Fibroblast of mammary gland (primary cell): ENCODE data around the gene EPRS1.

Experiments
- DNase-seq: peaks from one replicate; pipeline ENCODE4 v3.0.0-alpha.2; 2010; ENCODE audit warnings: low read depth
- H3K4me3 ChIP-seq: 2 replicates; pipeline ENCODE4 v1.5.1; 2011; ENCODE audit warnings: low read depth, mild to moderate bottlenecking, low read length, moderate library complexity; ENCODE audit not compliant: control insufficient read depth
- TF ChIP-seq, protein P1 (sequence below): conservative IDR thresholded peaks from 2 replicates; pipeline ENCODE4 v1.5.1; 2011; ENCODE audit warnings: low read depth, low read length, inconsistent platforms; ENCODE audit not compliant: control insufficient read depth, insufficient read depth

Gene EPRS1

DNA sequence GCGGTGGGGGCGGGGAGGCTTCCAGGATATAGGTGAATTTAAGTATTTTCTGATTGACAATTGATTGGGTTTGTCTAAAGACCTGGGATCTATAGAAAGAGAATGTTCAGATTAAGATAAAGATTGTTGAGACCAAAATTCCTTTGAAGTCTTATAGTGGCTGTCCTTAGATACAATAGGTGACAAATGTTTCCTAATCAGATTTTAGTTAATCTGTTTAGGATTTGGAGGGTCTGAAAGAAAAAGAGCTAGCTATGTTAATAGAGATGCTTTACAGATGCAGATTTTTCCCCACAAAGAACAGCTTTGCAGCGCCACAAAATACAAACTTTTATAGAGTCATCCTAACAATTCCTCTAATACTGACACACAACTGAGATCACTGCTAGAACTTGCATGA lies 14.6 kb upstream of the EPRS1 start:
- DNase-seq = no peak
- no peak overlapping the region for H3K4me3 ChIP-seq
- TF ChIP-seq, protein P1, sequence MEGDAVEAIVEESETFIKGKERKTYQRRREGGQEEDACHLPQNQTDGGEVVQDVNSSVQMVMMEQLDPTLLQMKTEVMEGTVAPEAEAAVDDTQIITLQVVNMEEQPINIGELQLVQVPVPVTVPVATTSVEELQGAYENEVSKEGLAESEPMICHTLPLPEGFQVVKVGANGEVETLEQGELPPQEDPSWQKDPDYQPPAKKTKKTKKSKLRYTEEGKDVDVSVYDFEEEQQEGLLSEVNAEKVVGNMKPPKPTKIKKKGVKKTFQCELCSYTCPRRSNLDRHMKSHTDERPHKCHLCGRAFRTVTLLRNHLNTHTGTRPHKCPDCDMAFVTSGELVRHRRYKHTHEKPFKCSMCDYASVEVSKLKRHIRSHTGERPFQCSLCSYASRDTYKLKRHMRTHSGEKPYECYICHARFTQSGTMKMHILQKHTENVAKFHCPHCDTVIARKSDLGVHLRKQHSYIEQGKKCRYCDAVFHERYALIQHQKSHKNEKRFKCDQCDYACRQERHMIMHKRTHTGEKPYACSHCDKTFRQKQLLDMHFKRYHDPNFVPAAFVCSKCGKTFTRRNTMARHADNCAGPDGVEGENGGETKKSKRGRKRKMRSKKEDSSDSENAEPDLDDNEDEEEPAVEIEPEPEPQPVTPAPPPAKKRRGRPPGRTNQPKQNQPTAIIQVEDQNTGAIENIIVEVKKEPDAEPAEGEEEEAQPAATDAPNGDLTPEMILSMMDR = no peak

DNA sequence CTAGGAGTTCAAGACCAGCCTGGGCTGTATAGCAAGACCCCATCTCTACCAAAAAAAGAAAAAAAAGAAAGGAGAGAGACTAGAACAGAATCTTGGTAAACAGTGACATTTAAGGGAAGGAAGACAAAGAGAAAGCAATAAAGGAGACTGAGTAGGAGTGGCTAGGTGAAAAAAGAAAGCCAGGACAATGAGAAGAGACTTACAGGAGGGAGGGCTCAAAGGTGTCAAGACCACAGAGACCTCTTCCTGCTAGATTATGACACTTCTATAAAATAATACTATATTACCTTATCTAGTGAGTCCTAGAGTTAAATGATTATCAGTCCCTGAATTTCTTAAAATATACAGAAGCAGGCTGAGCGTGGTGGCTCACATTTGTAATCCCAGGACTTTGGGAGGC lies 10.1 kb upstream of the EPRS1 start:
- TF ChIP-seq, protein P1 = no peak
- no peak overlapping the region for H3K4me3 ChIP-seq
- DNase-seq = no peak

DNA sequence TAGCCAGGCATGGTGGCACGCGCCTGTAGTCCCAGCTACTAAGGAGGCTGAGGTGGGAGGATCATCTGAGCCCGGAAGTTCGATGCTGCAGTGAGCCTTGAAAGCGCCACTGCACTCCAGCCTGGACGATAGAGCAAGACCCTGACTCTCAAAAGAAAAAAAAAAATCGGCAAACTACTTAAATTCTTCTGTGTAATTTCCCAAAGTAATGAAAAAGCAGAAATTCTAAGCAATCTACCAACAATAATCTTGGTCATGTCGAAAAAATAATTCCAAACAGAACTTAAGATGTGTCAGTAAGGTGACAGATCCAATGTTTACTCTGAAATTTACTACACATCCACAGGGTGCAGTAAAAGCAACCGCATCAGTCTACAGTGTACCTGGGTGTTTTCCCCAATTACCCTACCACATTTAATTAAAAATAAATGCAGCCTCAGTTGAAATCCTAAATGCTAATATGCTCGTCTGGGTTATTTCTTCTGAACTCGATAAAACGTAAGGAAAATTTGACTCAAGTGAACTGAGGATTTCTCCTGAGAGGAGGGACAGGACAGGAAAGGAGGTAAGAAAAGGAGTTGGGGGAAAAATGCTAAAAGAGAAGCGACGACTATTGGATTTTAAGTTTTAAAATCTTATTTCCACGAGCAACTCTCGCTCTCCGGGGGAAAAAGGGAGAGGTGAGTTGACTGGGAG lies 801 bp downstream of the EPRS1 start:
- peak overlapping the region; percentile 83 for H3K4me3 ChIP-seq
- TF ChIP-seq, protein P1 = no peak
- no peak for DNase-seq

DNA sequence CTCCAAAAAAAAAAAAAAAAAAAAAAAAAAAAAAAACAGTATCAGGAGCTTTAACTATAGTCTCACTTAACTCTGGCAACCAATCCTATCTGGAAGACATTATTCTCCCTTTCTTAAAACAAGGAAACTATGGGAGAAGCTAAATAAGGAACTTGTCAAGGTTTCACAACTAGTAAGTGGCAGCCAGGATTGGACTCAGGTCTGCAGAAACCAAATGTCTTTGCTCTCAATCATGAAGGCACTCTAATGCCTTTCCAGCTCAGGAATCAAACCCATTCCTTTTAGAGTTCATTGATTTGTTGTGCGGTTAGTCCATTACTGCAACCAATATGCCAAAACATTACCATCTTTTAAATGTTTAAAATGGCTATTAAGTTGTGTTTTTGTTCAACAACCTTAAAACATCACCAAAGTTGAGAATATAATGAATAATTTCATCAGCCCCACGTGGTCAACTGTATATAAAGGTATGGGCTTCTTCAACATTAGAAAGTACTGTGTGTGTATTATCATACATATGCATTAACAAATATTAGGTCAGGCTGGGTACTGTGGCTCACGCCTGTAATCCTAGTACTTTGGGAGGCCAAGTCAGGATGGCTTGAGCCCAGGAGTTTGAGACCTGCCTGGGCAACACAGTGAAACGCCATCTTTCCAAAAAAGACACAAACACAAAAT lies 1.5 kb downstream of the EPRS1 start:
- peak overlapping the region; percentile 83 for H3K4me3 ChIP-seq
- TF ChIP-seq, protein P1 = no peak
- no peak for DNase-seq

DNA sequence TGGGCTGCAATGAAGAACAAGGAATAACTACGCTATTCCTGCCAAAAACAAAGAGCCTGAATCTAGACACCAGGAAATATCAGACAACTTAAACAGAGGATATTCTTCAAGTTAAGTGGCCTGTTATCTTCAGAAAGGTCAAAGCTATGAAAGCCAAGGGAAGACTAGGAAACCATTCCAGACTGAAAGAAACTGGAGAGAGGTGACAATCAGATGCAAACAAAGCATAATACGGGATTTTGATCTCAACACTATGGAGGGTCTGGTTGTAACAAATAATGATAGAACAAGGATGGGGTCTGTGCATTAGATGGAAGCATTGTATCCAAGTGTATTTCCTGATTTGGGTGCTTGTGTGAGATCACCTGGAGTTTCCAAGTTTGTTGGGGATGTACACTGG lies 2.7 kb downstream of the EPRS1 start:
- H3K4me3 ChIP-seq = no peak overlapping the region
- TF ChIP-seq, protein P1 = no peak
- DNase-seq = no peak

DNA sequence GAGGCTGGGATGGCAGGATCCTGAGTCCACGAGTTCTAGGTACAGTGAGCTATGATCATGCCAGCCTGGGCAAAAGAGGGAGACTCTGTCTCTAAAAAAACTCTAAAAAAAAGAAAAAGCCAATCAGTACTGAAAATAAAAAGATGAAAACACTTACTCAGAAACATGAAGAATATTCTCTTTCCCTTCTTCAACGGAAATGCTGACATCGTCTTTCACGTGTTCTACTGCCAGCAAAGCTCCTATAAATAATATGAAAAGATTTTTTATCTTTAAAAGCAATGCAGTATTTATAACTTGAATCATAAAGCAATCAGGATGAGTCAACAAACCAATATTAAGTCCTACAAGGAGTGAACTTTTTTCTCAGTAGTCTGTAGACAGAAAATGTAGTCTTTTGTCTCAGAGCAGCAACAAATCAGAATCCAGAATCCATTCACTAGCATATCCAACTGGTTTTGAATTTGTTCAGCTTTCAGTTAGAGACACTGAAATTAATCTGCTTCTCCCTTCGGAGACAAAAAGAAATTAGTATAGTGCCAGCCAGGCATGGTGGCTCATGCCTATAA lies 6.2 kb downstream of the EPRS1 start:
- TF ChIP-seq, protein P1 = no peak
- DNase-seq = no peak
- no peak overlapping the region for H3K4me3 ChIP-seq
